ENCODE results near the gene ABCG1. TPM values are rescaled to one million over a fixed set of nuclear protein-coding genes. Genes with fewer than 3 reads are reported as not detected.

Gene ABCG1
- total RNA-seq, 1 donor from 2014 or later = 1.3 TPM

DNA sequence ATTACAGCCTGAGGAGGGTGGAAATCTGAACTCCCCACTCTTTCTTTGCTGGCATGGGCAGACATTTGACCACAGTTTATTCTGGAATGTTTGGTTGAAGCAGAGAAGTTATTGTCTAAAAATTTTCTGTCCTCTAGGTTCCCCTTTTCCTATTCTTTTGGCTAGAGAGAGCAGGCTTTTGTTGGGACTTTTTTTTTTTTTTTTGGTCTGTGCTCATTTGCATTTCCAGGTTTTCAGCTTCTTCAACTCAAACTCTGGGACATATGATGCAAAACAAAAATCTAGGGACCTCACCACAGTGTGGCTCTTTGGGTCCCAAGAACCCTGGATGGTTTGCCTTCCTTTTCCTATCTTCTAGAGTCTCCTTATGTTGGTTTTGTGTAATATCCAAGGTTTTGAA, 10.9 kb upstream of the ABCG1 start:
- no peak overlapping the region for H3K4me2 ChIP-seq (ENCODE audit: low read length)
- no peak overlapping the region for H3K4me3 ChIP-seq (ENCODE audit: insufficient read depth, low read depth, low read length)
- Mint-ChIP-seq H3K4me1 (ENCODE audit: low read depth, unreplicated experiment) (no peaks in the 10 kb centered on the region), H3K27me3 (ENCODE audit: low read depth, unreplicated experiment) (peaks cover 22% of the 10 kb centered on the region), H3K4me3 (ENCODE audit: unreplicated experiment) (no peak overlapping the region), H3K27ac (ENCODE audit: unreplicated experiment) (no peak overlapping the region), H3K36me3 (ENCODE audit: low read depth, unreplicated experiment) (no peaks in the 10 kb centered on the region), H3K9me3 (ENCODE audit: unreplicated experiment) (peaks cover 17% of the 10 kb centered on the region)
- TF ChIP-seq, protein P1, sequence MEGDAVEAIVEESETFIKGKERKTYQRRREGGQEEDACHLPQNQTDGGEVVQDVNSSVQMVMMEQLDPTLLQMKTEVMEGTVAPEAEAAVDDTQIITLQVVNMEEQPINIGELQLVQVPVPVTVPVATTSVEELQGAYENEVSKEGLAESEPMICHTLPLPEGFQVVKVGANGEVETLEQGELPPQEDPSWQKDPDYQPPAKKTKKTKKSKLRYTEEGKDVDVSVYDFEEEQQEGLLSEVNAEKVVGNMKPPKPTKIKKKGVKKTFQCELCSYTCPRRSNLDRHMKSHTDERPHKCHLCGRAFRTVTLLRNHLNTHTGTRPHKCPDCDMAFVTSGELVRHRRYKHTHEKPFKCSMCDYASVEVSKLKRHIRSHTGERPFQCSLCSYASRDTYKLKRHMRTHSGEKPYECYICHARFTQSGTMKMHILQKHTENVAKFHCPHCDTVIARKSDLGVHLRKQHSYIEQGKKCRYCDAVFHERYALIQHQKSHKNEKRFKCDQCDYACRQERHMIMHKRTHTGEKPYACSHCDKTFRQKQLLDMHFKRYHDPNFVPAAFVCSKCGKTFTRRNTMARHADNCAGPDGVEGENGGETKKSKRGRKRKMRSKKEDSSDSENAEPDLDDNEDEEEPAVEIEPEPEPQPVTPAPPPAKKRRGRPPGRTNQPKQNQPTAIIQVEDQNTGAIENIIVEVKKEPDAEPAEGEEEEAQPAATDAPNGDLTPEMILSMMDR (IDR thresholded peaks at IDR 0.05; ENCODE audit: insufficient read depth, low read depth, low read length) = no peak
- TF ChIP-seq EZH2 (IDR thresholded peaks at IDR 0.05; ENCODE audit: insufficient read depth, low read length) = no peak
- H3K27ac ChIP-seq (ENCODE audit: low read depth, low read length) = no peak overlapping the region
- H3K9me3 ChIP-seq (ENCODE audit: insufficient read depth, low read depth, low read length) = no peaks in the 10 kb centered on the region
- DNase-seq (ENCODE audit: low read depth) = no peak
- H3K4me1 ChIP-seq (ENCODE audit: insufficient read depth, low read length) = no peaks in the 10 kb centered on the region
- no peak overlapping the region for H2AFZ ChIP-seq (ENCODE audit: low read depth, low read length)
- no peaks in the 10 kb centered on the region for H4K20me1 ChIP-seq (ENCODE audit: insufficient read depth, low read length)
- no peaks in the 10 kb centered on the region for H3K79me2 ChIP-seq (ENCODE audit: insufficient read depth, low read length)
- no peaks in the 10 kb centered on the region for H3K36me3 ChIP-seq (ENCODE audit: insufficient read depth, low read length)
- no peaks in the 10 kb centered on the region for H3K27me3 ChIP-seq (ENCODE audit: insufficient read depth, low read length)
- H3K9ac ChIP-seq (ENCODE audit: low read length) = no peak overlapping the region
- FAIRE-seq = no peak

DNA sequence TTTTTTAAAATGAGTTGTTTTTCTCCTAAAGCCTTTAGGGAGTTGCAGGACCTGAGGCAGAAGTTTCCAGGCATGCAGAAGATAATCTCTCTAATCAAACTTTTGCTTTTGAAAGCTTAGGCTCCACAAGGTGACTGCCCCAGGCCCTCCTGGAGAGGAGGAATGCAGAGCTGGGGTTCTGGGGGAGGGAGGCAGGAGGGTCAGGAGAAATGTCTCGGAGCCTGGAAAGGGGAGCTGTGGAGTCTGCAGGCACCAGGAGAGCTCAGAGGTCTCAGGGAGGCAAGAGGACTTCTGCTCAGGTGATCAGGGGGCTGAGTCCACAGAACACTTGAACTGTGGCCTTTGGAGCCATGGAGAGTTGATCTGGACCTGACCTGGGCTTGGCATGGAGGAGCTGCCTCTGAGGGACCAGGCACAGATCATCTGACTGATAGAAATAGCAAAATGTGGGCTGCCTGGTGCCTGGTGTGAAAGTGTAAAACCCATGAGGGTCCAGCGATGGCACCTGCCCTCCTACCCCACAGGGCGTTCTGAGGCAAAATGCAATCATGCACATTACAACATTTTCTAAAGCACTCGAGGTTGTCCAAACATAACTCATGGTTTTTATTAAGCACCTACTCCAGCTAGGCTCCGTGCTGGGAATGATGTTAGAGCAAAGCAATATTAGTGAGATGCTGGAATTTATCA, 10.0 kb upstream of the ABCG1 start:
- no peak overlapping the region for H3K4me2 ChIP-seq (ENCODE audit: low read length)
- DNase-seq (ENCODE audit: low read depth) (no peak), FAIRE-seq (no peak)
- H3K4me3 Mint-ChIP-seq (ENCODE audit: unreplicated experiment) = no peak overlapping the region
- no peaks in the 10 kb centered on the region for H3K9me3 ChIP-seq (ENCODE audit: insufficient read depth, low read depth, low read length)
- H3K9me3 Mint-ChIP-seq (ENCODE audit: unreplicated experiment) = peaks cover 18% of the 10 kb centered on the region
- H3K4me1 ChIP-seq (ENCODE audit: insufficient read depth, low read length) = no peaks in the 10 kb centered on the region
- no peaks in the 10 kb centered on the region for H3K36me3 ChIP-seq (ENCODE audit: insufficient read depth, low read length)
- H3K36me3 Mint-ChIP-seq (ENCODE audit: low read depth, unreplicated experiment) = no peaks in the 10 kb centered on the region
- no peak overlapping the region for H3K27ac Mint-ChIP-seq (ENCODE audit: unreplicated experiment)
- H3K27me3 Mint-ChIP-seq (ENCODE audit: low read depth, unreplicated experiment) = peaks cover 26% of the 10 kb centered on the region
- no peak overlapping the region for H3K27ac ChIP-seq (ENCODE audit: low read depth, low read length)
- no peaks in the 10 kb centered on the region for H3K27me3 ChIP-seq (ENCODE audit: insufficient read depth, low read length)
- no peaks in the 10 kb centered on the region for H3K4me1 Mint-ChIP-seq (ENCODE audit: low read depth, unreplicated experiment)
- H3K79me2 ChIP-seq (ENCODE audit: insufficient read depth, low read length) = no peaks in the 10 kb centered on the region
- no peak for TF ChIP-seq EZH2 (IDR thresholded peaks at IDR 0.05; ENCODE audit: insufficient read depth, low read length)
- TF ChIP-seq, protein P1 (IDR thresholded peaks at IDR 0.05; ENCODE audit: insufficient read depth, low read depth, low read length) = no peak
- no peaks in the 10 kb centered on the region for H4K20me1 ChIP-seq (ENCODE audit: insufficient read depth, low read length)
- no peak overlapping the region for H2AFZ ChIP-seq (ENCODE audit: low read depth, low read length)
- no peak overlapping the region for H3K9ac ChIP-seq (ENCODE audit: low read length)
- no peak overlapping the region for H3K4me3 ChIP-seq (ENCODE audit: insufficient read depth, low read depth, low read length)

DNA sequence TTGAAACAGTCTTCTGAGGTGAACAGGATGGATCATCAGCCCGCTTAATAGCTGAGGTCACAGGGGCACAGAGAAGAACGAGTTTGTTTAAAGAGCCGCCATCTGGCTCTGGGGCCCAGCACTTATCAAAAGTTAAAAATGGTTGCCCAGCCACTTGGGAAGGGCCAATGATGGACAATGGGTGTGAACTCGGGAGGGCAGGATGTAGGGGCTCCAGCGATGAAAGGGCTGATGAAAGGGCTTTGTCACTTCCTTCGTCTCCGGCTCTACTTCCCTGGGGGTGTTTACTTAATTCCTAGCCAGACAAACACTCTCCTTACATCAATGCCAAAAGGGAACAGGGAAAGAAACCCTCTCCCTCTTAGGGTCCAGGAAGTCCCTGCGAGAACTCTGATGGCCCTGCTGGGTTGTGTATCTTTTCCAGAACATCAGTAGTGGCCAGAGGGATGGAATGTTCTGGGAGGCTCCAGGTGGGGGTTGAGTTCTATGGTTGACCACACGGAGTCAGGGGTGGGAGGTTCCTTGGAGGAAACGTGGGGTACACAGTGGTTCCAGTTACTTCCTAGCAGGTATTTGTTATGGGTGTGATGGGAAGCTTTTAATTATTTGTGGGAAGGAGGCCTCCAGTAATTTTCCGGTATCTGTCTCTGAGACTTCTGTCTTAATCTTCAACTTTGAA, 9.0 kb upstream of the ABCG1 start:
- Mint-ChIP-seq H3K36me3 (ENCODE audit: low read depth, unreplicated experiment) (no peaks in the 10 kb centered on the region), H3K27ac (ENCODE audit: unreplicated experiment) (no peak overlapping the region), H3K9me3 (ENCODE audit: unreplicated experiment) (peaks cover 19% of the 10 kb centered on the region), H3K4me1 (ENCODE audit: low read depth, unreplicated experiment) (no peaks in the 10 kb centered on the region), H3K27me3 (ENCODE audit: low read depth, unreplicated experiment) (peaks cover 33% of the 10 kb centered on the region), H3K4me3 (ENCODE audit: unreplicated experiment) (no peak overlapping the region)
- Histone ChIP-seq H3K36me3 (ENCODE audit: insufficient read depth, low read length) (no peaks in the 10 kb centered on the region), H3K27ac (ENCODE audit: low read depth, low read length) (no peak overlapping the region), H2AFZ (ENCODE audit: low read depth, low read length) (no peak overlapping the region), H3K79me2 (ENCODE audit: insufficient read depth, low read length) (no peaks in the 10 kb centered on the region), H3K27me3 (ENCODE audit: insufficient read depth, low read length) (no peaks in the 10 kb centered on the region), H3K9ac (ENCODE audit: low read length) (no peak overlapping the region), H3K4me3 (ENCODE audit: insufficient read depth, low read depth, low read length) (no peak overlapping the region), H3K4me2 (ENCODE audit: low read length) (no peak overlapping the region), H3K4me1 (ENCODE audit: insufficient read depth, low read length) (no peaks in the 10 kb centered on the region), H3K9me3 (ENCODE audit: insufficient read depth, low read depth, low read length) (no peaks in the 10 kb centered on the region), H4K20me1 (ENCODE audit: insufficient read depth, low read length) (no peaks in the 10 kb centered on the region)
- FAIRE-seq = no peak
- no peak for DNase-seq (ENCODE audit: low read depth)
- TF ChIP-seq EZH2 (IDR thresholded peaks at IDR 0.05; ENCODE audit: insufficient read depth, low read length) = no peak
- TF ChIP-seq, protein P1 (IDR thresholded peaks at IDR 0.05; ENCODE audit: insufficient read depth, low read depth, low read length) = no peak

All from astrocyte (in vitro differentiated cells and primary cell).